B cell (primary cell): Measurements from ENCODE around the gene ALG3. TPM values are rescaled to one million over a fixed set of nuclear protein-coding genes. Genes with fewer than 3 reads are reported as not detected.

ENCODE experiments used
- ATAC-seq: fragments of 200-7000 bp; cut with Tn5 transposase; one replicate; pipeline ENCODE4 v1.10.0; 2021; ENCODE audit warnings: low read depth, mild to moderate bottlenecking, moderate number of reproducible peaks, moderate library complexity
- CTCF ChIA-PET: fragments of 350-600 bp; sonication (Branson Sonifier 250); formaldehyde crosslinking; loops from one replicate; lab custom pipeline; 2021; ENCODE audit warnings: antibody characterized with exemption, inconsistent platforms; lab: Charles Lee
- POLR2A ChIA-PET: fragments of 350-600 bp; sonication (Branson Sonifier 250); formaldehyde crosslinking; loops from one replicate; lab custom pipeline; 2021; ENCODE audit warnings: antibody characterized with exemption; lab: Charles Lee
- DNase-seq: peaks from one replicate; pipeline ENCODE4 v3.0.0; 2013
- H2AFZ ChIP-seq: 2 replicates; pipeline ENCODE4 v1.6.1; 2012; ENCODE audit warnings: mild to moderate bottlenecking, low read depth, low read length; ENCODE audit not compliant: insufficient read depth, poor library complexity, severe bottlenecking
- H3K27ac ChIP-seq, 2 donors: 1 replicate in 1 of 2; 2 replicates in 1 of 2; pipeline ENCODE4 v1.5.1; 2012 to 2013; ENCODE audit warnings: low read length in 2 of 2, mild to moderate bottlenecking in 2 of 2, moderate library complexity in 1 of 2
- H3K27me3 ChIP-seq, 4 experiments: fragments of 200-600 bp in 1 of 4; sonication (generic) in 1 of 4; replicated peaks in 1 of 4; 1 replicate in 2 of 4; 2 replicates in 2 of 4; pipeline versions ENCODE4 v1.6.1 to v1.7.0; 2013 to 2016; ENCODE audit warnings: low read length in 3 of 4, mild to moderate bottlenecking in 2 of 4, mixed read lengths in 1 of 4, moderate library complexity in 1 of 4; ENCODE audit not compliant: insufficient read depth in 4 of 4, control insufficient read depth in 3 of 4; ENCODE audit errors: control extremely low read depth in 1 of 4
- H3K36me3 ChIP-seq, 2 experiments: replicated peaks in 1 of 2; 1 replicate in 1 of 2; 2 replicates in 1 of 2; pipeline versions ENCODE4 v1.6.1 to v1.7.1; 2013; ENCODE audit warnings: low read length in 1 of 2; ENCODE audit not compliant: insufficient read depth in 2 of 2, control insufficient read depth in 1 of 2; ENCODE audit errors: control extremely low read depth in 1 of 2, extremely low read depth in 1 of 2
- H3K4me1 ChIP-seq, 2 donors: fragments of 200-600 bp in 1 of 2; sonication (generic) in 1 of 2; 1 replicate in 1 of 2; 2 replicates in 1 of 2; pipeline versions ENCODE4 v1.5.1 to v1.6.1; 2013 to 2017; ENCODE audit warnings: low read length in 2 of 2; ENCODE audit not compliant: control insufficient read depth in 2 of 2, insufficient read depth in 2 of 2
- H3K4me2 ChIP-seq: replicated peaks from 2 replicates; pipeline ENCODE3; 2012; ENCODE audit warnings: mild to moderate bottlenecking, low read depth, low read length; ENCODE audit not compliant: poor library complexity, severe bottlenecking
- H3K4me3 ChIP-seq, 5 experiments: fragments of 200-600 bp in 1 of 5; sonication (generic) in 1 of 5; 1 replicate in 3 of 5; 2 replicates in 2 of 5; pipeline versions ENCODE4 v1.5.1 to v1.7.0; 2011 to 2016; ENCODE audit warnings: low read length in 4 of 5, mild to moderate bottlenecking in 4 of 5, low read depth in 2 of 5, control low read depth in 1 of 5, moderate library complexity in 1 of 5; ENCODE audit not compliant: insufficient read depth in 1 of 5; ENCODE audit errors: control extremely low read depth in 1 of 5, extremely low read depth in 1 of 5
- H3K79me2 ChIP-seq: fragments of 200-600 bp; sonication (generic); one replicate; pipeline ENCODE4 v1.6.0; 2016; ENCODE audit warnings: low read length; ENCODE audit not compliant: control insufficient read depth, insufficient read depth
- H3K9ac ChIP-seq: fragments of 200-600 bp; sonication (generic); 2 replicates; pipeline ENCODE4 v1.6.1; 2017; ENCODE audit warnings: mild to moderate bottlenecking, low read length, moderate library complexity
- H3K9me3 ChIP-seq, 3 donors: one replicate each; pipeline versions ENCODE4 v1.6.1 to v1.7.1; 2013; ENCODE audit warnings: low read length in 2 of 3; ENCODE audit not compliant: control insufficient read depth in 2 of 3, insufficient read depth in 1 of 3; ENCODE audit errors: control extremely low read depth in 1 of 3
- H4K20me1 ChIP-seq: 2 replicates; pipeline ENCODE4 v1.6.0; 2012; ENCODE audit warnings: mild to moderate bottlenecking, low read length; ENCODE audit not compliant: insufficient read depth, control insufficient read depth, poor library complexity, severe bottlenecking
- H3K27ac Mint-ChIP-seq: one replicate; pipeline ENCODE4 v1.8.0; 2021; ENCODE audit warnings: mixed read lengths
- H3K27me3 Mint-ChIP-seq: one replicate; pipeline ENCODE4 v1.8.0; 2021; ENCODE audit warnings: mixed read lengths
- H3K4me1 Mint-ChIP-seq: one replicate; pipeline ENCODE4 v1.8.0; 2021; ENCODE audit warnings: mixed read lengths
- H3K4me3 Mint-ChIP-seq: one replicate; pipeline ENCODE4 v1.8.0; 2021; ENCODE audit warnings: mixed read lengths
- H3K9me3 Mint-ChIP-seq: one replicate; pipeline ENCODE4 v1.8.0; 2022; ENCODE audit warnings: mixed read lengths; ENCODE audit not compliant: insufficient read depth
- EZH2 ChIP-seq: IDR thresholded peaks from 2 replicates; pipeline ENCODE4 v1.6.1; 2012; ENCODE audit warnings: borderline replicate concordance, low read depth, mild to moderate bottlenecking, moderate library complexity, low read length; ENCODE audit not compliant: insufficient read depth, poor library complexity, severe bottlenecking
- WGBS: methylation state at CpG from one replicate; pipeline ENCODE4 v1.1.5; 2013; ENCODE audit warnings: missing lambda C conversion rate; ENCODE audit not compliant: insufficient coverage; 5-methylcytosine and 5-hydroxymethylcytosine counted together
- intact Hi-C: fragments of 100-400 bp; cut with micrococcal nuclease; formaldehyde crosslinking; loops from one replicate; pipeline ENCODE4 v1.10.0; 2022
- polyA plus RNA-seq: library from polyadenylated mRNA; depleted of rRNA; stranded (reverse); fragments of >200 nt; gene quantifications from 2 replicates; pipeline ENCODE4 v1.2.3, GENCODE V29; 2012
- small RNA-seq: library from RNA; depleted of rRNA; stranded (forward); fragments of <200 nt; gene quantifications from one replicate; pipeline ENCODE3, GENCODE V24; 2012; ENCODE audit warnings: low replicate concordance, low read depth; ENCODE audit not compliant: insufficient read length
- total RNA-seq, 2 donors: library from RNA; stranded (reverse); fragments of 120-200 nt in 1 of 2; gene quantifications; 1 replicate in 1 of 2; 2 replicates in 1 of 2; pipeline versions ENCODE4 v1.2.3 to v1.2.4, GENCODE V29; 2013 to 2022
- TF ChIP-seq, protein P1 (sequence below): fragments of 200-600 bp; IDR thresholded peaks from one replicate; pipeline ENCODE4 v1.8.0; 2022; ENCODE audit warnings: antibody characterized with exemption, mild to moderate bottlenecking

The ALG3 gene
- total and polyA plus RNA-seq, 2 donors (not counting 1 experiment from before 2014, with no cell fraction given), result 36.1 to 38.6 TPM

DNA sequence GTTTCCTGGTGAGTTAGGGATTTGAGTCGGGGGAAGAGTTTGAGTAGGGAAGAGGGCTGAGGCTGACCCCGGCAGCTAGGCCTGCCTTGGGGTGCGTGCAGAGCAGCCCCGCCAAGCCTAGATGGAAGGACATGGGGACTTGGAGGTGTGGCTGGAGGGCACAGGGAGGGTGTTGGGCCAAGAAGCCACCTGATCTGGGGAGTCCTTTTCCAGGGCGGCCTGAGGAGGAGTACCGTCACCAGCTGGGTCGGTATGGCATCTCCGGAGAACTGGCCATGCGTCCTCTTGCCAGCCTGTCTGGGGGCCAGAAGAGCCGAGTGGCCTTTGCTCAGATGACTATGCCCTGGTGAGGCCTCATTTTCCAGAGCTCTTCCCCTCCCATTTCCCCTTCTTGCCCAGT is 55.9 kb downstream of the ALG3 start:
- peaks cover 13% of the 10 kb centered on the region for H4K20me1 ChIP-seq
- H3K27ac ChIP-seq, result no peak overlapping the region
- intact Hi-C loops, result no loop called here
- no peaks in the 10 kb centered on the region for H3K4me1 ChIP-seq
- no peak for ATAC-seq
- TF ChIP-seq EZH2, result no peak
- TF ChIP-seq, protein P1, sequence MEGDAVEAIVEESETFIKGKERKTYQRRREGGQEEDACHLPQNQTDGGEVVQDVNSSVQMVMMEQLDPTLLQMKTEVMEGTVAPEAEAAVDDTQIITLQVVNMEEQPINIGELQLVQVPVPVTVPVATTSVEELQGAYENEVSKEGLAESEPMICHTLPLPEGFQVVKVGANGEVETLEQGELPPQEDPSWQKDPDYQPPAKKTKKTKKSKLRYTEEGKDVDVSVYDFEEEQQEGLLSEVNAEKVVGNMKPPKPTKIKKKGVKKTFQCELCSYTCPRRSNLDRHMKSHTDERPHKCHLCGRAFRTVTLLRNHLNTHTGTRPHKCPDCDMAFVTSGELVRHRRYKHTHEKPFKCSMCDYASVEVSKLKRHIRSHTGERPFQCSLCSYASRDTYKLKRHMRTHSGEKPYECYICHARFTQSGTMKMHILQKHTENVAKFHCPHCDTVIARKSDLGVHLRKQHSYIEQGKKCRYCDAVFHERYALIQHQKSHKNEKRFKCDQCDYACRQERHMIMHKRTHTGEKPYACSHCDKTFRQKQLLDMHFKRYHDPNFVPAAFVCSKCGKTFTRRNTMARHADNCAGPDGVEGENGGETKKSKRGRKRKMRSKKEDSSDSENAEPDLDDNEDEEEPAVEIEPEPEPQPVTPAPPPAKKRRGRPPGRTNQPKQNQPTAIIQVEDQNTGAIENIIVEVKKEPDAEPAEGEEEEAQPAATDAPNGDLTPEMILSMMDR, result no peak
- H3K36me3 ChIP-seq, result peaks cover 5 to 73% of the 10 kb centered on the region in 2 experiments
- H3K4me2 ChIP-seq, result no peak overlapping the region
- no peak overlapping the region for H3K27ac Mint-ChIP-seq
- no peak overlapping the region for H3K4me3 Mint-ChIP-seq
- H3K4me1 Mint-ChIP-seq, result peaks cover 9% of the 10 kb centered on the region
- peaks cover 21% of the 10 kb centered on the region for H3K79me2 ChIP-seq
- H2AFZ ChIP-seq, result no peak overlapping the region
- H3K9me3 Mint-ChIP-seq, result no peaks in the 10 kb centered on the region
- DNase-seq, result no peak
- H3K27me3 Mint-ChIP-seq, result no peaks in the 10 kb centered on the region
- CTCF ChIA-PET, result no interaction called here
- H3K27me3 ChIP-seq, result no peaks in the 10 kb centered on the region
- POLR2A ChIA-PET, result no interaction called here
- no peaks in the 10 kb centered on the region for H3K9me3 ChIP-seq
- 96% methylated on average over 10 of the region's 10 CpGs for WGBS
- no peak overlapping the region for H3K9ac ChIP-seq
- no peak overlapping the region for H3K4me3 ChIP-seq

Small RNAs within 50 kb of the gene (small RNA-seq; reads per million reads assigned to genes)
- gene MIR1224, result not detected

Other genes with a start within 250 kb of the ALG3 start
- gene ABCC5, start 231.1 kb downstream of the ALG3 start, total RNA-seq, result 29.5 and 31.7 TPM in 2 replicates
- 13.4 and 16.9 TPM in 2 replicates for gene ABCC5, start 231.1 kb downstream of the ALG3 start, polyA plus RNA-seq
- not detected in 2 replicates for gene HTR3D, start 217.2 kb downstream of the ALG3 start, total RNA-seq
- not detected in 2 replicates for gene HTR3D, start 217.2 kb downstream of the ALG3 start, polyA plus RNA-seq
- gene HTR3C, start 195.9 kb downstream of the ALG3 start, total RNA-seq, result not detected in 2 replicates
- gene HTR3C, start 195.9 kb downstream of the ALG3 start, polyA plus RNA-seq, result not detected in 2 replicates
- not detected in 2 replicates for gene HTR3E, start 151.9 kb downstream of the ALG3 start, total RNA-seq
- gene HTR3E, start 151.9 kb downstream of the ALG3 start, polyA plus RNA-seq, result not detected in 2 replicates
- gene EIF2B5, start 113.6 kb downstream of the ALG3 start, total RNA-seq, result 83.8 and 85.9 TPM in 2 replicates
- gene EIF2B5, start 113.6 kb downstream of the ALG3 start, polyA plus RNA-seq, result 73.2 and 77.1 TPM in 2 replicates
- gene DVL3, start 93.6 kb downstream of the ALG3 start, total RNA-seq, result 81.3 and 92.0 TPM in 2 replicates
- gene DVL3, start 93.6 kb downstream of the ALG3 start, polyA plus RNA-seq, result 42.7 and 49.4 TPM in 2 replicates
- gene AP2M1, start 74.1 kb downstream of the ALG3 start, total RNA-seq, result 191 and 207 TPM in 2 replicates
- gene AP2M1, start 74.1 kb downstream of the ALG3 start, polyA plus RNA-seq, result 132 and 171 TPM in 2 replicates
- gene ABCF3, start 62.8 kb downstream of the ALG3 start, total RNA-seq, result 115 and 131 TPM in 2 replicates
- gene ABCF3, start 62.8 kb downstream of the ALG3 start, polyA plus RNA-seq, result 74.0 and 86.5 TPM in 2 replicates
- gene VWA5B2, start 19.4 kb downstream of the ALG3 start, total RNA-seq, result 0.37 TPM in 1 of 2 replicates, not detected in the other
- 0.09 and 0.10 TPM in 2 replicates for gene VWA5B2, start 19.4 kb downstream of the ALG3 start, polyA plus RNA-seq
- gene EEF1AKMT4, start 710 bp upstream of the ALG3 start, total RNA-seq, result 1.5 and 2.0 TPM in 2 replicates
- gene EEF1AKMT4, start 710 bp upstream of the ALG3 start, polyA plus RNA-seq, result 0.61 and 2.5 TPM in 2 replicates
- gene CAMK2N2, start 12.6 kb upstream of the ALG3 start, total RNA-seq, result 0.29 TPM in 1 of 2 replicates, not detected in the other
- not detected in 2 replicates for gene CAMK2N2, start 12.6 kb upstream of the ALG3 start, polyA plus RNA-seq
- not detected in 2 replicates for gene ECE2, start 27.1 kb upstream of the ALG3 start, total RNA-seq
- not detected in 2 replicates for gene ECE2, start 27.1 kb upstream of the ALG3 start, polyA plus RNA-seq
- 140 and 145 TPM in 2 replicates for gene PSMD2, start 50.3 kb upstream of the ALG3 start, total RNA-seq
- 79.4 and 119 TPM in 2 replicates for gene PSMD2, start 50.3 kb upstream of the ALG3 start, polyA plus RNA-seq
- 160 TPM in 2 replicates for gene EIF4G1, start 65.6 kb upstream of the ALG3 start, total RNA-seq
- 65.8 and 111 TPM in 2 replicates for gene EIF4G1, start 65.6 kb upstream of the ALG3 start, polyA plus RNA-seq
- gene FAM131A, start 88.6 kb upstream of the ALG3 start, total RNA-seq, result 11.7 and 14.0 TPM in 2 replicates
- gene FAM131A, start 88.6 kb upstream of the ALG3 start, polyA plus RNA-seq, result 11.8 and 13.4 TPM in 2 replicates
- gene CLCN2, start 112.6 kb upstream of the ALG3 start, total RNA-seq, result 8.1 and 14.4 TPM in 2 replicates
- gene CLCN2, start 112.6 kb upstream of the ALG3 start, polyA plus RNA-seq, result 6.1 and 6.2 TPM in 2 replicates
- gene POLR2H, start 112.7 kb upstream of the ALG3 start, total RNA-seq, result 60.4 and 62.4 TPM in 2 replicates
- gene POLR2H, start 112.7 kb upstream of the ALG3 start, polyA plus RNA-seq, result 106 and 140 TPM in 2 replicates
- not detected in 2 replicates for gene THPO, start 129.2 kb upstream of the ALG3 start, total RNA-seq
- not detected in 2 replicates for gene THPO, start 129.2 kb upstream of the ALG3 start, polyA plus RNA-seq
- not detected in 2 replicates for gene CHRD, start 131.1 kb upstream of the ALG3 start, total RNA-seq
- gene CHRD, start 131.1 kb upstream of the ALG3 start, polyA plus RNA-seq, result 0.10 TPM in 1 of 2 replicates, not detected in the other